ENCODE measurements around the gene CDH4.

The CDH4 gene

GRCh38 chr20:61635721-61636455, 383.8 kb downstream of the CDH4 start:
- in situ Hi-C loops (cut with MboI; ENCODE audit: low sequenced_read_pairs): no loop called here

GRCh38 chr20:61636531-61637116, 384.6 kb downstream of the CDH4 start:
- in situ Hi-C loops (cut with MboI; ENCODE audit: low sequenced_read_pairs): no loop called here

GRCh38 chr20:61638802-61639585, 386.9 kb downstream of the CDH4 start:
- in situ Hi-C loops (cut with MboI; ENCODE audit: low sequenced_read_pairs): no loop called here

GRCh38 chr20:61640131-61640870, 388.2 kb downstream of the CDH4 start:
- in situ Hi-C loops (cut with MboI; ENCODE audit: low sequenced_read_pairs): no loop called here

- in situ Hi-C loops (cut with MboI; ENCODE audit: low sequenced_read_pairs): no loop called here
Measured at GRCh38 chr20:61640871-61641245, 388.8 kb downstream of the CDH4 start.

GRCh38 chr20:61643656-61644377, 391.8 kb downstream of the CDH4 start:
- in situ Hi-C loops (cut with MboI; ENCODE audit: low sequenced_read_pairs): no loop called here

- in situ Hi-C loops (cut with MboI; ENCODE audit: low sequenced_read_pairs): no loop called here
Measured at GRCh38 chr20:61644378-61645076, 392.5 kb downstream of the CDH4 start.

- in situ Hi-C loops (cut with MboI; ENCODE audit: low sequenced_read_pairs): no loop called here
Measured at GRCh38 chr20:61645732-61646131, 393.7 kb downstream of the CDH4 start.

- in situ Hi-C loops (cut with MboI; ENCODE audit: low sequenced_read_pairs): no loop called here
Measured at GRCh38 chr20:61646453-61646852, 394.4 kb downstream of the CDH4 start.

GRCh38 chr20:61646986-61647385, 394.9 kb downstream of the CDH4 start:
- in situ Hi-C loops (cut with MboI; ENCODE audit: low sequenced_read_pairs): no loop called here

- in situ Hi-C loops (cut with MboI; ENCODE audit: low sequenced_read_pairs): no loop called here
Measured at GRCh38 chr20:61647702-61648101, 395.6 kb downstream of the CDH4 start.

GRCh38 chr20:61649105-61649859, 397.2 kb downstream of the CDH4 start:
- in situ Hi-C loops (cut with MboI; ENCODE audit: low sequenced_read_pairs): no loop called here

GRCh38 chr20:61649860-61650162, 397.8 kb downstream of the CDH4 start:
- in situ Hi-C loops (cut with MboI; ENCODE audit: low sequenced_read_pairs): no loop called here

GRCh38 chr20:61650912-61651733, 399.1 kb downstream of the CDH4 start:
- in situ Hi-C loops (cut with MboI; ENCODE audit: low sequenced_read_pairs): no loop called here

GRCh38 chr20:61652146-61652545, 400.1 kb downstream of the CDH4 start:
- in situ Hi-C loops (cut with MboI; ENCODE audit: low sequenced_read_pairs): no loop called here

- in situ Hi-C loops (cut with MboI; ENCODE audit: low sequenced_read_pairs): no loop called here
Measured at GRCh38 chr20:61654726-61655125, 402.7 kb downstream of the CDH4 start.

- in situ Hi-C loops (cut with MboI; ENCODE audit: low sequenced_read_pairs): no loop called here
Measured at GRCh38 chr20:61655591-61655990, 403.5 kb downstream of the CDH4 start.

GRCh38 chr20:61656198-61656597, 404.1 kb downstream of the CDH4 start:
- in situ Hi-C loops (cut with MboI; ENCODE audit: low sequenced_read_pairs): no loop called here

Measured in hTERT RPE-1 (cell line).